ENCODE measurements around the gene KIZ. TPM values are rescaled to one million over a fixed set of nuclear protein-coding genes. Genes with fewer than 3 reads are reported as not detected.

KIZ gene
- total and polyA plus RNA-seq, 7 donors, result 4.6 to 26.2 (median 18.6) TPM

DNA sequence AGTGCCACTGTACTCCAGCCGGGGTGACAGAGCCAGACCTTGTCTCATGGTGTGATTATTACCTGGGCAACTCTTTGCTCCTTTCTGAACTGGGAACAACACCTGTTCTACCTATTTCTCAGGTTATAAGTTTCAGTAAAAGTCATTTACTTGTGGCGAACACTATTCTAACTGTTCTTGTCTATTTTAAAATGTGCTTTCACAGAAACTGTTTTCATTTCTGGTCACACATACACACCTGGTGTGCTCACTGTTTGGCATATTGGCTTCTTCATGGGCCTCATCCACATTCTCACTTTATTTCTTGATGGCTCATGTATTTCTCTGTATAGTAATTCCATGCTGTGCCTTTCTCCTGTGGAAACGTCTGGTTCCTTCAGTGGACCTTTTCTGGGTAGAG, 146.8 kb downstream of the KIZ start:
- ATAC-seq (no peak), DNase-seq (no peak)
- intact Hi-C loops (cut with DNase I), result no loop called here
- Histone ChIP-seq H3K27ac (no peak overlapping the region), H3K4me1 (no peaks in the 10 kb centered on the region), H3K4me3 (no peak overlapping the region), H3K36me3 (ENCODE audit: insufficient read depth in 1 of 2, low read depth in 1 of 2) (no peaks in the 10 kb centered on the region), H3K9me3 (no peaks in the 10 kb centered on the region), H3K27me3 (ENCODE audit: insufficient read depth in 3 of 3, low read length in 2 of 3) (no peaks in the 10 kb centered on the region)
- 84 to 88% (median 85%) methylated on average over 3 of the region's 3 CpGs for WGBS, 3 donors
- no peak for TF ChIP-seq CTCF (IDR thresholded peaks at IDR 0.05)

DNA sequence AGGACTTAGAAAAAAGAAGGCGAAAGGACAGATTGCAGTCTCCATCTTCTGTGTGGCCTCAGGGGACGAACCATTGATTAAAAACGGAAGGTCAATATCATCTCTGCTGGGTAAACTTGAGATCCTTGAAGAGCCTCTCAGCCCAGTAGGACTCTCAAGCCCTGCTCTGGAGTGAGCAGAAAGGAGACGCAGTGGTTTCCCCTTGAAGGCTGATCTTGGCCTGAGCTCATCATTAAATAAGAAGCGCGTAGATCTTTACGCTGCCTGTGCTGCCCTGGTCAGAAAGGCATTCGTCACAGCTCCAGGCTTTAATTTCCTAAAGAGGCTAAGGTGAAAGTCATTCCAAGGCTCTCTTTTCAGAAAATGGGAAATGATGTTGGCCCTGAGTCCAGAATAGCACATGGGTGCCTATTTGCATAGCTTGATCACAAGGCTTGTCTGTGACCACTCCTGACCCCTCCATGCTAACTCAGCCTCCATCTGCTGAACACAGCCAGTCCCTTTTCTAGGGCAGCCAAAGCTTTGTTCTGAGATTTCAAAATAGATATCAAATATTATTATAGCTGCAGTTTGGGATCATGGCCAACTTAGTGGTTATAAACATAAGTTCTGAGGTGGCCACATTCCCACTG, 148.0 kb downstream of the KIZ start:
- DNase-seq (no peak), ATAC-seq (no peak)
- no peaks in the 10 kb centered on the region for H3K36me3 ChIP-seq (ENCODE audit: insufficient read depth in 1 of 2, low read depth in 1 of 2)
- TF ChIP-seq CTCF (IDR thresholded peaks at IDR 0.05), result no peak
- WGBS, 3 donors, result 73 to 78% (median 77%) methylated on average over 8 of the region's 8 CpGs
- no peak overlapping the region for H3K4me3 ChIP-seq
- H3K27ac ChIP-seq, result no peak overlapping the region
- intact Hi-C loops (cut with DNase I), result no loop called here
- no peaks in the 10 kb centered on the region for H3K9me3 ChIP-seq
- no peaks in the 10 kb centered on the region for H3K4me1 ChIP-seq
- H3K27me3 ChIP-seq (ENCODE audit: insufficient read depth in 3 of 3, low read length in 2 of 3), result no peaks in the 10 kb centered on the region

DNA sequence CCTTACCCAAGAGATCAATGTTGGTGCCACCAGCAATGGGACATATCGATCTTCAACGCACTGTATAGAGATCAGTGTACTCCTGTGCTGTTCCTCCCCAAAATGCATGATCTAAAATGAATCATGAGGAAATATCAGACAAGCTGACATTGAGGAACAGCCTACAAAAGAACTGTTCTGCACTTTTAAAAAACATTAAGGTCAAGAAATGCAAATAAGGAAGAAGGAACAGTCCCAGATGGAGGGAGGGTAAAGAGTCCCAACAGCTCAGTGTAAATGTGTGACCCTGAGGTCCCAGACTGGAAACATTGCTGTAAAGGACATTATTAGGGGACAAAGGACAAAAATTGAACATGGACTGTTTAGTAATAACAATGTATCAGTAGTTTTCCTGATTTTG, 152.9 kb downstream of the KIZ start:
- no peak for TF ChIP-seq CTCF (IDR thresholded peaks at IDR 0.05)
- DNase-seq, result no peak
- no peak overlapping the region for H3K27ac ChIP-seq
- intact Hi-C loops (cut with DNase I), result no loop called here
- no peak for ATAC-seq
- WGBS, 3 donors, result 88 to 93% (median 92%) methylated on average over 2 of the region's 2 CpGs
- no peaks in the 10 kb centered on the region for H3K9me3 ChIP-seq
- peaks cover 0 to 2% (median 0%) of the 10 kb centered on the region in 3 donors for H3K27me3 ChIP-seq (ENCODE audit: insufficient read depth in 3 of 3, low read length in 2 of 3)
- H3K4me3 ChIP-seq, result no peak overlapping the region
- H3K36me3 ChIP-seq (ENCODE audit: insufficient read depth in 1 of 2, low read depth in 1 of 2), result no peaks in the 10 kb centered on the region
- H3K4me1 ChIP-seq, result no peaks in the 10 kb centered on the region

DNA sequence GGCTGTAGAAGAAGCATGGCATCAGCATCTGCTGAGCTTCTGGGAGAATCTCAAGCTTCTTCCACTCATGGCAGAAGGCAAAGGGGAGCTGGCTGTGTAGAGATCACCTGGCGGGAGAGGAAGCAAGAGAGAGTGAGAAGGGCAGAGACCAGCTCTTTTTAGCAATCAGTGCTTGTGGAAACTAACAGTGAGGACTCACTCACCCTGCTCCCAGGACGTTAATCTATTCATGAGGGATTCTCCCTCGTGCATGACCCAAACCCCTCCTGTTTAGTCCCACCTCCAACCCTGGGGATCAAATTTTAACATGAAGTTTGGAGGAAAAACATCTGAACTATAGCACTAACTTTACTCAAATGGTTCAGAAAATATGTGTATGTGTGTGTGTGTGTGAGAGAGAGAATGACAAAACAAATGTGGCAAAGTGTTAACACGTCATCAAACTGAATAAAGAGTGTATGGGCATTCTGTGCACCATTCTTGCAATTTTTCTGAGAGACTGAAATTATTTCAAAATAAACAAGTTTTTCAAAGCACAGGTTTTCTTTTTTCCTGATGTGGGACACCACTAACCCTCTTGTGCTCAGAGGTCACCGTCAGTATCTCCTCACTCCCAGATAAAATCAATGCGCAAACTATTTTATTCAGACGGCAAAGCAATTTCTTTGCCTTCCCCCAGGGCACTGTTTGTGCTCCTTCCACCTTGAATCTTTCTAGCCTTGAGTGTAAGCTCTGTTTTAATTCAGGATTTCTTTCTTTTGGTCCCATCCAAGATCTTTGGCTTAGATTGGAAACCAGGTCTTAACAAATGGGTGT, 154.0 kb downstream of the KIZ start:
- Histone ChIP-seq H3K4me3 (no peak overlapping the region), H3K27me3 (ENCODE audit: insufficient read depth in 3 of 3, low read length in 2 of 3) (peaks cover 0 to 2% (median 0%) of the 10 kb centered on the region in 3 donors), H3K27ac (no peak overlapping the region), H3K4me1 (no peaks in the 10 kb centered on the region), H3K36me3 (ENCODE audit: insufficient read depth in 1 of 2, low read depth in 1 of 2) (no peaks in the 10 kb centered on the region), H3K9me3 (no peaks in the 10 kb centered on the region)
- intact Hi-C loops (cut with DNase I), result no loop called here
- 55 to 63% (median 61%) methylated on average over 7 of the region's 7 CpGs for WGBS, 3 donors
- DNase-seq (no peak), ATAC-seq (no peak)
- no peak for TF ChIP-seq CTCF (IDR thresholded peaks at IDR 0.05)
